DOHH2 (cell line): ENCODE measurements around the gene TERT.

Experiments used
- EZH2phosphoT487 ChIP-seq: fragments of 200-600 bp; sonication (generic); IDR thresholded peaks from 2 replicates; pipeline ENCODE4 v1.6.1; 2017; ENCODE audit warnings: borderline replicate concordance, mild to moderate bottlenecking, antibody characterized with exemption, low read length, moderate library complexity, mixed read lengths
- TF ChIP-seq, protein P1 (sequence below): fragments of 200-600 bp; sonication (generic); IDR thresholded peaks from one replicate; pipeline ENCODE4 v1.5.1; 2014; ENCODE audit warnings: antibody characterized with exemption, mild to moderate bottlenecking, low read depth, low read length; ENCODE audit not compliant: poor library complexity, severe bottlenecking

DNA sequence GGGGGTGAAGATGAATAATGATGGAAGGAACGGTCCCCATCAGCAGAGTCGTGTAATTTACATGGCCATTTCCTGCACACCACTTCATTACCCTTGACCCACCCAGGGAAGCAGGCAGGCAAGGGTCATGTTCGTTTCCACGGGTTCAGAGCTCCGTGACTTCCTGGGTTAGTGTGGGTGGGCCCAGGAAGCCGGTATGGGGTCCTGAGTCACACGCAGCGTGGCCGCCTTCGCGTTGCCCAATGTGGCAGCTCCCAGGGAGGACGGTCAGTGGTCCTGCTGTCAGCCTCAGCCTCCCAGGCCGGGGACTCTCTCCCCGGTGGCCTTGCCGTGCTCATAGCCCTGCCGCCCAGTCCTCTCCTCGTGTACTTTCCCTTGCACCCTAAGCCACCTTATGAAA is 5.1 kb upstream of the TERT start:
- TF ChIP-seq, protein P1, sequence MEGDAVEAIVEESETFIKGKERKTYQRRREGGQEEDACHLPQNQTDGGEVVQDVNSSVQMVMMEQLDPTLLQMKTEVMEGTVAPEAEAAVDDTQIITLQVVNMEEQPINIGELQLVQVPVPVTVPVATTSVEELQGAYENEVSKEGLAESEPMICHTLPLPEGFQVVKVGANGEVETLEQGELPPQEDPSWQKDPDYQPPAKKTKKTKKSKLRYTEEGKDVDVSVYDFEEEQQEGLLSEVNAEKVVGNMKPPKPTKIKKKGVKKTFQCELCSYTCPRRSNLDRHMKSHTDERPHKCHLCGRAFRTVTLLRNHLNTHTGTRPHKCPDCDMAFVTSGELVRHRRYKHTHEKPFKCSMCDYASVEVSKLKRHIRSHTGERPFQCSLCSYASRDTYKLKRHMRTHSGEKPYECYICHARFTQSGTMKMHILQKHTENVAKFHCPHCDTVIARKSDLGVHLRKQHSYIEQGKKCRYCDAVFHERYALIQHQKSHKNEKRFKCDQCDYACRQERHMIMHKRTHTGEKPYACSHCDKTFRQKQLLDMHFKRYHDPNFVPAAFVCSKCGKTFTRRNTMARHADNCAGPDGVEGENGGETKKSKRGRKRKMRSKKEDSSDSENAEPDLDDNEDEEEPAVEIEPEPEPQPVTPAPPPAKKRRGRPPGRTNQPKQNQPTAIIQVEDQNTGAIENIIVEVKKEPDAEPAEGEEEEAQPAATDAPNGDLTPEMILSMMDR = no peak
- TF ChIP-seq EZH2phosphoT487 = no peak
